Measurements from ENCODE around the gene ENPP7.
A peak's percentile ranks its signal among the peaks of the same experiment; 100 is the strongest.

ENPP7 gene
- long read RNA-seq, donor 1 = 0 reads
- long read RNA-seq, donor 2 = 0 reads
- long read RNA-seq, donor 3 = 0 reads
- long read RNA-seq, donor 4 = 0 reads
- long read RNA-seq, donor 5, partial matches to known transcripts = 0 of 1 reads
- long read RNA-seq, donor 5, other reads (novel, unspliced or antisense) = 0 of 1 reads
- long read RNA-seq, donor 6, partial matches to known transcripts = 0 of 1 reads
- long read RNA-seq, donor 6, other reads (novel, unspliced or antisense) = 0 of 1 reads
- long read RNA-seq, donor 7 = 0 reads
- long read RNA-seq, donor 8, partial matches to known transcripts = 0 of 1 reads
- long read RNA-seq, donor 8, other reads (novel, unspliced or antisense) = 0 of 1 reads

- DNase-seq = no peak
These were observed at the start of gene ENPP7 for GRCh38 chr17:79730769-79731483. ENPP7 (plus strand) TSS chr17:79730943; CDS start chr17:79731140, 197 bp downstream.

DNA sequence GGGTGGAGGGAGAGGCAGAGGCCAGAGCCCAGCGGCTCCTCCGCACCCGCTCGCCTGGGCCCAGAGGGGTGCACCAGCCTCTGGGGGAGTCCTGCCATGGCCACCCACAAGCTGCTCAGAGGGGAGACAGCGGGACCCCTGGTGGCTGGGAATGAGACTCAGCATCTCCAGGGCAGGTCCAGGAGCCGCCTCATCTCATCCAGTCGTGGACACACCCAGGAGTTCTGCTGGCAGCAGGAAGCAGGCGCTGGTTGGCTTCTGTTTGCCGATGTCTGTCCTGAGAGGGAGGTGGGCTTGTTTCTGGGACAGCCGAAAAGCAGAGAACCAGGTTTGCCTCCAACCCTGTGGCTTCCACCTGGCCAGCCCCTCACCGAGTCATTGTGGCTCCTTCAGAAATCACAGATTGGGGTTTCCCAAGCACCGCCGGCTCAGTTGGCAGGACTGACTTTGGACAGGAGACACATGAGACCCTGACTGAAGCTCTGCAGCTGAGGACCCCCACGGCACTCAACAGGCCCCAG is 49.6 kb upstream of the ENPP7 start:
- no peak for DNase-seq

DNA sequence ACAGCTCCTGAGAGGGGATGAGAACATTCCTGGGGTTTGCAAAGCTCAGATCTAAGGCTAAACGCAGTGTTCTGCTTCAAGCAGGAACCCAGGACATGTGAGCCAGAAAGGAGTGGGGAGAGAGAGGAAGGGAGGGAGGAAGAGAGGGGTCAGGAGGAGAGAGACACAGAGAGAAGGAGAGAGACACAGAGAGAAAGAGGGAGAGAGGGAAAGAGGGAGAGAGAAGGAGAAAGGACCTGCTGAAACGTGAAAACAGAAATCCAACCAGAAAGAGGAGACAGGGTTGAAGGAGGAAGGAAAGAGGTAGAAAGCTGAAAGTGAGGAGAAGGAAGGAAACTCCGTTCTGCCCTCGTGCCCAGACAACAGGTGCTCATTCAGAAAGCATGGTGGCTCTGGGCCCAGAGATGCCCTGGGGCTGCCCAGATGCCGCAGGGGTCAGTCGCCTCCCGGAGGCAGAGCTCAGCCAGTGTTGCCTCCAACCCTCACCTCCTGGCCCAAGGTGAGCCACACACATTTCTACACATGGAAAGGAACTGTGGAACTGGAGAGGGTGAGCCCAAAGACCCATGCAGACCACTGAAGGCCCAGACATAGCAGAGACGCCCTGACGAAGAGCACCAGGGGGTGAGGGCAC is 49.0 kb upstream of the ENPP7 start:
- DNase-seq = no peak

- DNase-seq = no peak
These were observed 47.4 kb upstream of the ENPP7 start for GRCh38 chr17:79683365-79683764.

GRCh38 chr17:79684132-79684985 is 46.4 kb upstream of the ENPP7 start:
- DNase-seq = no peak

GRCh38 chr17:79685121-79685520 is 45.6 kb upstream of the ENPP7 start:
- DNase-seq = no peak

DNA sequence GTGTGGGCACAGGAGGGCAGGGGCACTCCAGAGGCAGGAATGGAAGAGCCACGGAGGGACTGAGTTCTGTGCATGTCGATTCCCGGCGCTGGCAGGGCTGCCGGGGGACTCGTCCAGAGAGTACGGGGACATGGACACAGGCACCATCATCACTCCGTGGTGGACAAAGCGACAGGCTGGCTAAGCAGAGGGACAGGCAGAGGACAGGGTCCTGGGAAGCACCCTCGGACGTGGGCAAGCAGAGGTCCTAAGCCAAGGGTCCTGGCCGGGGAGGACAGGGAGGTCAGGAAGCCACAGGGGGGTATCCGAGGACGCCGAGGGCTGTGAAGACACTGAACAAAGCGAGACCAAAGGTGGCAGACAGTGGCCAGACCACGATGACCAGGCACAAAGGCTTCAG is 44.3 kb upstream of the ENPP7 start:
- DNase-seq = no peak

DNA sequence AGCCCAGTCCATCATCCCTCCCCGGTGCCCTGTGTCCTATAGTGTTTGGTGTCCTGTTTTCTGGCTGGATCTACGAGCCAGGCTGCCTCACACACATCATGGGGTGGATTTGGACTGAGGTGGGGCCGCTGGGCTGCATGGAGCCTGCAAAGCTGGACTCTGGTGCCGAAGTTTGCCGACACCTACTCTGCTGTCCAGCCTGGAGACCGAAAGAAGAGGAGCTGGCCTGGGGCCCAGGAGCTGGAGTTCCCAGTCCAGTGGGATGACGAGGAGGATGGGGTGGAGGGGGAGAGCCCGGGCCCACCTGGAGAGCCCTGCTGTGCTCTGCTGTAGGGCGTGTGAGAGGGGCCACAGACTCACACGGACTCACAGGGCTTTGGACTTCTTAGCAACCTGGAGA is 40.3 kb upstream of the ENPP7 start:
- DNase-seq = no peak

DNA sequence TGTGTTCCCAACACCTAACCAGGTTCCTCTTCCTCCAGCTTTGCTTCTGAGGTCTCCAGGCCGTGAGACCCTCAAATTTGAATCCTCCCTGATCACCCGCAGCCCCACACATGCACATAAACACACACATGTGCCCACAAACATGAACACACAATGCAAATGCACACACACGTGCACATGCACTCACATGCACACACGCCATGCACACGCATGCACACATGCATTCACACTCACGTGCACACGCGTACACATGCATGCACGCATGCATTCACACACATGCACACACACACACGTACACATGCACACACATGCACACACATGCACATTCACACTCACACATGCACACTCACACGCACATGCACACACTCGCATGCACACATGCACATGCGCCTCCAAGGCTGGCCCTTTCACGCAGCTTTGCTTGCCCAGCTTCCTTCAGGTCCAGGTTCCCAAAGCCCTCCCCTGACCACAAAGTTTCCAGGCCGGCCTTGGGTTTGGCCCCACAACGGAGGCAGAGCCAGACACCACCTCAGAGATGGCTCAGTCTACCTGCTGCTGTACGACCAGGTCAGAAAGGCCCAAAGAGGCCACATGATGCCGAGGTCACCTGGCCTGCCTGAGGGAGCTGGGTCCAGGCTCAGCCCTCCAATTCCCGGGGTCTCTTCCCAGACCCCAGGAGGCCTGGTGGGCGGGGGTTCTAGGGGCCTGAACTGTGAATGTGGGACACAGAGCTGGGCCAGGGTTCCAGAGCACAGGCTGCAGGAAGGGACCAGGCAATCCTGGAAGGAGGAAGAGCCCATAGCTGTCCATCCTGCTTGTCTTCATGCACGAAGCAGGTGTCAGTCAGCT is 39.5 kb upstream of the ENPP7 start:
- no peak for DNase-seq

DNA sequence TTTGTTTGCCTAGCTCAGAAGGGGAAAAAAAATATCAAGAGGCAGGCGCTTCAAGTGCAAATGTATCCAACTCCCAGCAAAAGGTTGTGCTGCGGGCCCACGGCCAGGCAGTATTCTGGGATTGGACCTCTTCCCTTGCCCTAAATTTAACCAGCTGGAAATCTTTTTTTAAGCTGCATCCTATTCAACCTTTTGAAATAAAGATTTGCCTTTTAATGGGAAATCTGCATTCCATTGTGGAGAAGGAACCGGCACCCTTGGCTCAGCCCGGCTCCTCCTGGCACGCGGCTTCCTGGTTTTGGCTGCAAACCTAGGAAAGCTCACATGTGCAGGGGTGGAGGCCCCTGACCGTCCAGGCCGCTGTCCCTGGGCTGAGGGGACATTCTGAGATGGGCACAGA is 38.8 kb upstream of the ENPP7 start:
- DNase-seq = no peak

DNA sequence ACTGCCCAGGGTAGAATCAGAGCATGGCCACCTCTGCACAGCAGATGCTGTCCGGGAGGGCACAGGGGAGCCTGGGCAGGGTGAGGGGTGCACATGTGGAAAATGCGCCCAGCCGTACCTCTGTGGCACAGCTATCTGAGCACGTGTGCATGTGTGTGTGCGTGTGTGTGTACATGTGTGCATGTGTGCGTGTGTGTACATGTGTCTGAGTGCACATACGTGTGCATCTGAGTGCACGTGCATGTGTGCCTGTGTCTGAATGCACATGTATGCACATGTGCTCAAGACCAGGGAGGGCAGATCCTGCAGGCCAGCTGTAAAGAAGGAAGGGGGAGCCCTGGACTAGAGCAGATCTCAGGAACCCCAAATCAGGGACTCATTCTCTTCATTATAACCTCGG is 37.3 kb upstream of the ENPP7 start:
- DNase-seq = no peak

DNA sequence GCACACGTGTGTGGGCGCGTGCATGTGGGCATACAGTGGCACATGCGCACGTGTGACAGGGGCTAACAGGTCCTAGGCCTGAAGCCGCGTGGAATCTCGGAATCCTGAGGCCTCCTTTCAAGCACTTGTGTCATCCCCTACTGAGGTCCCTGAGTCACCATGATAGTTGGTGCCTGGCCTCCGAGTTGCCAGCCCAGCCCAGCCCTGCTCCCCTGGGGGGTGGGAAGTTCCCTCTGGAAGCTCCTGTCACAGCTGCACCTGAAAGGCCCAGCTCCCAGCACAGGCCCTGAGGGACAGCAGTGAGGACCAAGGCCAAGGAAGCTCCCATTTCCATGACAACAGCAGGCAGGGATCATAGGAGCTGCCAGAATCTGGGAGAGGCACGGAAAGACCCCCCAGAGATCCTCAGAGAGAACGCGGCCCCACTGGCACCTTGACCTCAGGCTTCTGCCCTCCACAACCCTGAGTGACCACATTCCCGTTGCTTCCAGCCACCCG is 35.4 kb upstream of the ENPP7 start:
- DNase-seq = no peak

DNA sequence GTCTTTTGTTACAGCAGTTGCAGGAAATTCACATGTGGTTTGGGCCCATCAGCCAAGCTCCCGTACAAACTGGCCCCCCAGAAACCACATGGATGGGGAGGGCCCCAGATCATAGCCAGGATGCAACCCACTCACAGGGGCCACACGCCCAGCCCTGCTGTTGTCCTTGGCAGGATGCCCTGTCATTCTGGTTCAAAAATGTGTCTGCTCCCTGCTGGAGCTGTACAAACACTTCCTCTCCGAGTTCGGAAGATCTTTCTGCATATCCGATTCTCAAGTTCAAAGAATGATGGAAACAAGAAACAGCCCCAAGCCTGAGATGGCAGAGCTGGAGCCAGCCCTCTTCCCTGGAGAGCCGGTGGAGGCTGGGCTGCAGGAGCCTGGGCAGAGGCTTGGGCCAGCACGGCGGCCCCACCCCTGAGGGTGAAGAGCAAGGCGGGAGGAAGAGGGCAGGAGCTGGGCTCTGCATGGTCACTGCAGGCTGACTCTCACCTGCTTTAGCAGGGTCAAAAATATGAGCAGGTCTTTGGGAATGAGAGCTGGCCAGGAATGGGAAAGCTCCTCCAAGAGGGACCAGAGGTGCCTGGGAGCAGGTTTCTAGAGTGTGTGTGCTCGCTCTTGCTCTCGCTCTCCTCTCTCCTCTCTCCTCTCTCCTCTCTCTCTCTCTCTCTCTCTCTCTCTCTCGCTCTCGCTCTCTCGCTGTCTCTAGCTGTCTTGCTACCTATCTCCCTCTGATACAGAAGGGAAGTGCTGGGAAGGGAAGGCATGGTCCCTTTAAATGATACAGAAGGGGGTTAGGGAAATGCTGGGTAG is 34.7 kb upstream of the ENPP7 start:
- peak; percentile 44 for DNase-seq

- no peak for DNase-seq
These were observed 34.1 kb upstream of the ENPP7 start for GRCh38 chr17:79696610-79696982.

DNA sequence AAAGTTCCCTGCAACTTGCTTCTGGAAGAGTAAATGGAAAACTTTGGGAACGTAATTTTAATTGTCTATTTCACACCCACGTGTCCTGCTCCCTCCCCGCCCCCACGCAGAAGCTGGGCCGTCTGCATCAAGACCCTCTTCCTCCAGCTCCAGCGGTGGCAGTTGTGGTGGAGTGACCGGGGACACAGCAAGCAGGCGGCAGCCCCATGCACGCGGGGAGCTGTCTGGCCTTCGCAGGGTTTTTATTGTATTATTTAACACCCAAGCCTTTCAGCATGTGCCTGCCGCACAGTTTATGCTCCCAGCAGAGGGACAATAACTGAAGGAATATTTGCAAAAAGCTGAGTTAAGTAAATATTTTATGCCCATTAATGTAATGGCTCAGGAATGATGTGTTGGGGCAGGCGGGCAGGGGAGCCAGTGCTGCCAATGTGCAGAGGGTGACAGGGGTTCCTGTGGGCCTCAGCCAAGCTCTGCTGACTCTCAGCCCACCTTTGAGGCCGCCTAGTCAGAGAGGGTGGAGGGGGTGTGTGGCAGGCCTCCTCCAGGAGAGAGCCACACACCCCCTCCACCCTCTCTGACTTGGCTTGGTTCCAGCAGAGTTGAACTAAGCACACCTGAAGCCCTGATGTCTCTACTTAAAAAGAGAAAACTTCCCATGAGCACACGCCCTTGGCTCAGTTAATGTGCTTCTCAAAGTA is 32.4 kb upstream of the ENPP7 start:
- no peak for DNase-seq

DNA sequence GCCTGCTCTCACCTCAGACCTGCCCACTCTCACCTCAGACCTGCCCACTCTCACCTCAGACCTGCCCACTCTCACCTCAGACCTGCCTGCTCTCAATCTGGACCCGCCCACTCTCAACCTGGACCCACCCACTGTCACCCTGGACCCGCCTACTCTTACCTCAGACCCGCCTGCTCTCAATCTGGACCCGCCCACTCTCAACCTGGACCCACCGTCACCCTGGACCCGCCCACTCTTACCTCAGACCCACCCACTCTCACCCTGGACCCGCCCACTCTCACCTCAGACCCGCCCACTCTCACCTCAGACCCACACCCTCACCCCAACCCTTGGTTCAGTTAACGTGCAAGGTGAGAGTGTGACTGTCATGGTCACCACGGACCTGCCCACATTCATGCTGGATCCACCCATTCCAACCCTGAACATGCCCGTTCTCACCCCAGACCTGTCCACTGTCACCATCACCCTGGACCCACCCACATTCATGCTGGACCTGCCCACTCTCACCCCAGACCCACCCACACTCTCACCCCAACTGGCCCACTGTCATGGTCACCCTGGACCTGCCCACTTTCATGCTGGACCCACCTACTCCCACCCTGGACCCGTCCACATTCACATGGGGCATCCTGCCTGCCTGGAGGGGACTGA is 31.2 kb upstream of the ENPP7 start:
- no peak for DNase-seq

GRCh38 chr17:79700592-79700991 is 30.2 kb upstream of the ENPP7 start:
- DNase-seq = no peak

DNA sequence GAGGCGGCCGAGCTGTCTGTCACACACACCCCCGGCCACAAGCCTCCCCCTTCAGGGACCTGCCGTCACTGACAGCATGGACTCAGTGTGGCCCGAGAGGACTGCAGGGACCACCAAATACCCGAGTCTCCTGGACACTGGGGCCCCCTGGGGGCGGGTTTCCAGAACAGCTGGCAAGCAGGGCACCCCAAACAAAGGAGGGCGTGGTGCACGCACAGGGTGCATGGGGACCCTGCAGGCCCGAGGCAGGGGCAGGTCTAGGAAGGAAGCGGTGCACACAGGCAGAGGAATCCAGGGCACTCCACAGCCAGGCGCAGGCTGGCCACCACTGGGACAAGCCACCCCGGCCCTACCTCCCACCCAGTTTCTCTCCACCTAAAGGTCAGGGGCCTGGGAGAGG is 28.7 kb upstream of the ENPP7 start:
- no peak for DNase-seq

All from right kidney (tissue), 9 donors.